HFFc6 (cell line): Measurements from ENCODE around the gene MPZL3. TPM values are rescaled to one million over a fixed set of nuclear protein-coding genes. Genes with fewer than 3 reads are reported as not detected.
A peak's percentile ranks its signal among the peaks of the same experiment; 100 is the strongest.

Experiments used
- DNase-seq: peaks from one replicate; pipeline ENCODE4 v3.0.0-alpha.2; 2018
- H3K27ac Mint-ChIP-seq: 2 replicates; pipeline ENCODE4 v1.8.0; 2020; ENCODE audit warnings: mild to moderate bottlenecking, mixed read lengths
- H3K27me3 Mint-ChIP-seq: 2 replicates; pipeline ENCODE4 v1.8.0; 2021; ENCODE audit warnings: mild to moderate bottlenecking, moderate library complexity, mixed read lengths; ENCODE audit not compliant: insufficient read depth
- H3K36me3 Mint-ChIP-seq: 2 replicates; pipeline ENCODE4 v1.8.0; 2021; ENCODE audit warnings: low read depth, mixed read lengths
- H3K4me1 Mint-ChIP-seq: 2 replicates; pipeline ENCODE4 v1.8.0; 2020; ENCODE audit warnings: low read depth, mixed read lengths
- H3K4me3 Mint-ChIP-seq: 2 replicates; pipeline ENCODE4 v1.8.0; 2020; ENCODE audit warnings: mild to moderate bottlenecking, moderate library complexity, mixed read lengths
- H3K9me3 Mint-ChIP-seq: 2 replicates; pipeline ENCODE4 v1.8.0; 2020; ENCODE audit warnings: mild to moderate bottlenecking, mixed read lengths
- total RNA-seq, 6 experiments: library from RNA; stranded (reverse); fragmentation: NEBNext Ultra II Directional; extraction: Animal tissue kit (Norgen Biotek cat#: 25700); gene quantifications; 2 replicates in 1 of 6; 3 replicates in 5 of 6; pipeline ENCODE4 v1.2.3, GENCODE V29; 2021
- TF ChIP-seq, protein P1 (sequence below): fragments of 200-600 bp; sonication (generic); IDR thresholded peaks from 2 replicates; pipeline ENCODE4 v1.5.0; 2021; ENCODE audit warnings: antibody characterized with exemption, mild to moderate bottlenecking

MPZL3 gene
- total RNA-seq, 6 experiments from 2014 or later: 0.21 to 0.33 TPM; not detected in 4

DNA sequence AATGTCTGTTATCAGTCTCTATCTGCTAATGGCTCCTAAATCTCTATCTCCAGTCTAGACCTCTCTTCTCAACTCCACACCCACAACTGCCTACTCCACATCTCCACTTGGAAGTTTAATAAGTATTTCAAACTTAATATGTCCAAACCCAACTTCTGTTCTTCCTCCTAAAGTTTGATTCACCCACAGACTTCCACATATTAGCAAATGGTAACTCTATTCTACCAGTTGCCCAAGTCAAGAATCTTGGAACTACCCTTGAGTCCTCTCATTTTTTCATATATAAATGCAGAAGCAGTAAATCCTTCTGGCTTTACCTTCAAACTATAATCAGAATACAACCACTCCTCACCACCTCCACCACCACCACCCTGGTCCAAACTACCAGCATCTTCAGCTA lies 20.7 kb downstream of the MPZL3 start:
- TF ChIP-seq, protein P1, sequence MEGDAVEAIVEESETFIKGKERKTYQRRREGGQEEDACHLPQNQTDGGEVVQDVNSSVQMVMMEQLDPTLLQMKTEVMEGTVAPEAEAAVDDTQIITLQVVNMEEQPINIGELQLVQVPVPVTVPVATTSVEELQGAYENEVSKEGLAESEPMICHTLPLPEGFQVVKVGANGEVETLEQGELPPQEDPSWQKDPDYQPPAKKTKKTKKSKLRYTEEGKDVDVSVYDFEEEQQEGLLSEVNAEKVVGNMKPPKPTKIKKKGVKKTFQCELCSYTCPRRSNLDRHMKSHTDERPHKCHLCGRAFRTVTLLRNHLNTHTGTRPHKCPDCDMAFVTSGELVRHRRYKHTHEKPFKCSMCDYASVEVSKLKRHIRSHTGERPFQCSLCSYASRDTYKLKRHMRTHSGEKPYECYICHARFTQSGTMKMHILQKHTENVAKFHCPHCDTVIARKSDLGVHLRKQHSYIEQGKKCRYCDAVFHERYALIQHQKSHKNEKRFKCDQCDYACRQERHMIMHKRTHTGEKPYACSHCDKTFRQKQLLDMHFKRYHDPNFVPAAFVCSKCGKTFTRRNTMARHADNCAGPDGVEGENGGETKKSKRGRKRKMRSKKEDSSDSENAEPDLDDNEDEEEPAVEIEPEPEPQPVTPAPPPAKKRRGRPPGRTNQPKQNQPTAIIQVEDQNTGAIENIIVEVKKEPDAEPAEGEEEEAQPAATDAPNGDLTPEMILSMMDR: no peak
- H3K9me3 Mint-ChIP-seq: no peaks in the 10 kb centered on the region
- no peak overlapping the region for H3K4me3 Mint-ChIP-seq
- no peak for DNase-seq
- no peak overlapping the region for H3K27ac Mint-ChIP-seq
- H3K36me3 Mint-ChIP-seq: no peaks in the 10 kb centered on the region
- peaks cover 20% of the 10 kb centered on the region for H3K27me3 Mint-ChIP-seq
- peaks cover 5% of the 10 kb centered on the region for H3K4me1 Mint-ChIP-seq

DNA sequence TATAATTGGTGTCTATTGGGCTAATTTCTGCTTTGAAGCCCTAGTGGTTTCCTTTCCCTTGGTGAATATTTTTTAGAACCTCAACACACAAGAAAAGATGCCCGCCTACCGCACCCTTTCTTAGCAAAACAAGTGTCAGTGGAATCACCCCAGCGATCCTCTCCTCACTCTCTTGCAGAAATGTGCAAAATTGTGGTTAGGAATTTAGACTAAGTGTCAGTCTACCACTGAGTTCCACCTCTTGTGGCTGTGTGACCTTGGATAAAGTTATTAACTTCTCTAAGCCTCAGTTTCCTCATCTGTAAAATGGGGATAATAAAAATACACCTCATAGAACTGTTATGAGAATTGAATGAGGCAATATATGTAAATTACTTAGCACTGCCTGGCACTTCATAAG lies 22.1 kb downstream of the MPZL3 start:
- TF ChIP-seq, protein P1: no peak
- no peaks in the 10 kb centered on the region for H3K36me3 Mint-ChIP-seq
- peaks cover 21% of the 10 kb centered on the region for H3K27me3 Mint-ChIP-seq
- H3K27ac Mint-ChIP-seq: no peak overlapping the region
- no peak for DNase-seq
- H3K4me3 Mint-ChIP-seq: no peak overlapping the region
- H3K9me3 Mint-ChIP-seq: no peaks in the 10 kb centered on the region
- peaks cover 5% of the 10 kb centered on the region for H3K4me1 Mint-ChIP-seq

DNA sequence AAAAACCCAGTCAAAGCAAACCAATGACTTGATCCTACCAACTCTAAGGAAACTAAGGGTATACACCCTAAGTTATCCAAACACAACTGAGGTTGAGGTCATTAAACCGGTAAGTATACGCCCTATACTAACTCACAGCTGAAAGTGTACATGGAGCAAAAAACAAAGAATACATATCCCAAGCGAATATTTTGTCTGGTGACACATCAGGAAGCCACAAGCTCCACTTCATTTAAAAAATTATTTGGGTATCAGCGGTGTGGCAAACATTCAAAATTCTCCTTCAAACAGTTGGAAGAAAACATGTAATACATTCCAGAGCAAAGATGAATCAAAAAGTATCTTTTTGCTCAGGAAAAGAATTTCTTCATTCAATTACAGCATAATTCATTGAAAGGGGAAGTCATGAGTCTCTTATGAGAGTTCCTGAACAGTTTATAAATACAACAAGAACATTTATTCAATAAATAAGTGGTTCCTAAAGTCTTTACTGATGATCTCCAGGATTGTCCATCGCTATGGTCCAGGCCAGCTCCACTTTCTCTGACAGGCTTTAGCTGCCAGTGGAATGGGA lies 22.8 kb downstream of the MPZL3 start:
- no peak overlapping the region for H3K4me3 Mint-ChIP-seq
- H3K36me3 Mint-ChIP-seq: no peaks in the 10 kb centered on the region
- no peaks in the 10 kb centered on the region for H3K9me3 Mint-ChIP-seq
- no peak overlapping the region for H3K27ac Mint-ChIP-seq
- peak; percentile 18 for DNase-seq
- H3K27me3 Mint-ChIP-seq: peaks cover 18% of the 10 kb centered on the region
- H3K4me1 Mint-ChIP-seq: peaks cover 5% of the 10 kb centered on the region
- TF ChIP-seq, protein P1: no peak

DNA sequence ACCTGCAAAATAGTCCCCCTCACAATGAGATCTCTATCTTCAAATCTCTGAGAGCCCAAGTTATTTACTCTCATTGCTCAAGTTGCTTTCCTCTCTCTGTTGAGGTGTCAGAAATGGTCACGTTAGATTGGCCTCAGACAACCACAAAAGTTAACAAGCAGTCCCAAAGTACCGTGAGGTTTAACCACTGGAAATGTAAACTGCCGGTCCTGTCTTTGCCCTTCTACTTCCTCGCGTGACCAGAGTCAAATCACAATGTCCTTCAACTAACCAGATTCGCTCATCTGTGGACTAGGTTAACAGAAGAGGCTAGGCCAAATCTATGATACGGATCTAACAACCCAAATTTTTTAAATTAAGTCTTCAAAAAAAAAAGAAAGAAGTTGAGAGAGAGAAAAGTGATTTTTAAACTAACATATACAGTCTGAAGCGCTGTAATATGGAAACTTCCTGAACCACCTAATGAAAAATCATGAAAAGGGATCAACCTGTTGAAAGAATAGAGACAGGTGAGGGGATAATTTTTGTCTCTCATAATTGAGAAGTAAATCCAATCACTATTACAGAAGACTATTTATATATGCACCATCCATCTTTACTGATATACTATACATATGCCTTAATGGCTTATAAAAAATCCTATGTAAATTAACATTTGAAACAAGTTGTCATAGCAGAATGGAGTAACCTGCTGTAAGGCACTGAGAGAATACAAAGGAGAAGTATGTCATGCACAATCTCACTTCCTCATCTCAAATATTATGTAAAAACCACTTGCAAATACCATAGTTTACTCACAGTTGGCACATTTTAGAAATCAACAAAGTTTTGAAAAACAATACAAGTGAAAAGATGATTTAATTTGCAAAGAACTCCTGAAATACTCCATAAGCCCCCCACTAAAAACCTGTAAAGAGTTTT lies 24.0 kb downstream of the MPZL3 start:
- peaks cover 5% of the 10 kb centered on the region for H3K4me1 Mint-ChIP-seq
- DNase-seq: no peak
- no peak overlapping the region for H3K27ac Mint-ChIP-seq
- H3K4me3 Mint-ChIP-seq: no peak overlapping the region
- H3K9me3 Mint-ChIP-seq: no peaks in the 10 kb centered on the region
- H3K36me3 Mint-ChIP-seq: no peaks in the 10 kb centered on the region
- TF ChIP-seq, protein P1: no peak
- H3K27me3 Mint-ChIP-seq: peaks cover 16% of the 10 kb centered on the region

DNA sequence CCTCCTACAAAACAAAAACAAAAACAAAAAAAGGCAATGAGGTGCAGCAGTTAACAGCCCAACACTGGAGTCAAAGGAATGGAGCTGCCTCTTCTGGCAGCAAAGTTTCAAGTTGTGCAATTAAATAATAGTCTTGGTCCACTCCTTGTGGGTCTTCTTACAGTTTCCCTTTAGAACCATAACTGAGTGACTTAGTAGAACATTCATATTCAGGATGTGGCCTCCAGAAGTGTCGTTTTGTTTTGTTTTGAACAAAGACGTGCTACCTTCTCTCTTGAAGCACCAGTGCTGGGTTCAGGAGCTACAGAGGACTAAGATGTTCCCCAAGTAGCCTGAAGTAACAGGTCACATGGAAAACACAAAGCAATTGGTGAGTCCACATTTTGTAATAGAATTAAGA lies 25.4 kb downstream of the MPZL3 start:
- no peaks in the 10 kb centered on the region for H3K9me3 Mint-ChIP-seq
- peaks cover 5% of the 10 kb centered on the region for H3K4me1 Mint-ChIP-seq
- H3K4me3 Mint-ChIP-seq: no peak overlapping the region
- no peak for DNase-seq
- TF ChIP-seq, protein P1: no peak
- no peaks in the 10 kb centered on the region for H3K36me3 Mint-ChIP-seq
- no peak overlapping the region for H3K27ac Mint-ChIP-seq
- H3K27me3 Mint-ChIP-seq: peaks cover 17% of the 10 kb centered on the region
